Ramos (cell line): ENCODE measurements around the gene P2RY8.
"Not testable (repeated sequence)": the region's sequence is repeated elsewhere in the genome, so short reads cannot be mapped to it uniquely, and the experiment has no call there.

ENCODE experiments used
- in situ Hi-C: fragments of 300-500 bp; cut with MboI; formaldehyde crosslinking; loops from one replicate; pipeline ENCODE4 v1.14.3; 2022; ENCODE audit warnings: low sequenced_read_pairs; ENCODE audit not compliant: unreplicated experiment

Gene P2RY8

DNA sequence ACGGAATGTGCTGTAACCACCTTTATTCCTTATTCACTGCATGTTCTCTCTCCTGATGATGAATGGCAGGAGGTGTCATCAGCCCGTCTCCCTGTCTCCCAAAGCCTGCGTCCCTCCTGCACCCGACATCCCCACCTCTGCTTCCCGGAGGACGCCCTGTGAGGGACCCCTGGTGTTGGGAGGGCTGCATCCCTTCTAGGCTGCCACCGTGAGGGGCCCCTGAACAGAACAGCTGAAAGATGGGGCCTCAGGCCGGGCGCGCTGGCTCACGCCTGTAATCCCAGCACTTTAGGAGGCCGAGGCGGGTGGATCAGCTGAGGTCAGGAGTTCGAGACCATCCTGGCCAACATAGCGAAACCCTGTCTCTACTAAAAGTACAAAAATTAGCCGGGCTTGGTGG is 110.7 kb downstream of the P2RY8 start:
- in situ Hi-C loops, result not testable (repeated sequence)

DNA sequence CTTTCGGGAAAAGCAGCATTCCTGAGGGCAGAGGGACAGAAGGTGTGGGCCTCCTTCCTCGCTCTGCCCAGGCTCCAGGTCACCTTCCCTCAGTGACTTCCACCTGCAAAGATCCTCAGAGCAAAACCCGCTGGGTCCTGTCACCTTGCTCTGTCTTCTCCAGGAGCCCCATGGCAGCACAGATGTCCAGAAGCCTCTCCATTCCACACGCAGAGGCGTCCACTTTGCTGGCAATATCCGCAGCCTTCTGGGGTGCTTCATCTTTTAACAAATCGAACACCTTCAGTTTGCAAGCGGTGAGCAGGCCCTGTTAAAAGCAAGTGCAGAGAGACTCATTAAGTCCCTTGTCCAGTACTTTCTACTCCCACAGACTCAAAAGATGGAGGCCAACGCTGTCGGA is 111.6 kb downstream of the P2RY8 start:
- in situ Hi-C loops, result no loop called here

GRCh38 chrX:1424147-1424851 is 112.7 kb downstream of the P2RY8 start:
- in situ Hi-C loops, result no loop called here

DNA sequence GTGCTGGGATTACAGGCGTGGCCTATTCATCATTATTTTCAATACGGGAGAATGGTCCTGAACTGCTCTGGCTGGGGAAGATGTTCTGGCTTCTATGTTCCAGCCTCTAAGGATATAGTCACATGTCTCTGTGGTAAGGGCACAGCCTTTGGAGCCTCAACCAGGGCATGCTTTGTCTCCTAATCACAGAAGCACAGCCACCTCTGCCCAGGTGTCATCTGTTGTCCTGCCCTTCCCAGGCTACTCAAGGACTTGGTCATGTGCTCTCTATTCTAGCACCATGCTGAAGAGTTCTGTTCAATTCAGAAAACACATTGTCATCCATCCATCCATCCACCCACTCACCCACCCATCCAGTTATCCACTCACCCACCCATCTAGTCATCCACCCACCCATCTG is 113.8 kb downstream of the P2RY8 start:
- in situ Hi-C loops, result no loop called here

DNA sequence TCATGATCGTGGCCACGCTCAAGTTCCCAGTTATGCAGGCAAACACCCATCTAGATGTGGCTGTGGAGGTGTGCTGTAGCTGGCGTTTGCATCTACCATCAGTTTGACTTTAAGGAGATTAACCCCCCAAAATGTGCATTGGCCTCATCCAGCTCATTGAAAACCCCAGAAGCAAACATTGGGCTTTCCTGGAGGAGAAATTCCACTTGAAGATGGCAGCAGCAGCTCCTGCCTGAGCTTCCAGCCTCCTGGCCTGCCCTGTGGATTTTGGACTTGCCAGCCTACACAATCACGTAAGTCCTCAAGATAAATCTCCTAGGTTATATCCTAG is 114.9 kb downstream of the P2RY8 start:
- in situ Hi-C loops, result no loop called here

DNA sequence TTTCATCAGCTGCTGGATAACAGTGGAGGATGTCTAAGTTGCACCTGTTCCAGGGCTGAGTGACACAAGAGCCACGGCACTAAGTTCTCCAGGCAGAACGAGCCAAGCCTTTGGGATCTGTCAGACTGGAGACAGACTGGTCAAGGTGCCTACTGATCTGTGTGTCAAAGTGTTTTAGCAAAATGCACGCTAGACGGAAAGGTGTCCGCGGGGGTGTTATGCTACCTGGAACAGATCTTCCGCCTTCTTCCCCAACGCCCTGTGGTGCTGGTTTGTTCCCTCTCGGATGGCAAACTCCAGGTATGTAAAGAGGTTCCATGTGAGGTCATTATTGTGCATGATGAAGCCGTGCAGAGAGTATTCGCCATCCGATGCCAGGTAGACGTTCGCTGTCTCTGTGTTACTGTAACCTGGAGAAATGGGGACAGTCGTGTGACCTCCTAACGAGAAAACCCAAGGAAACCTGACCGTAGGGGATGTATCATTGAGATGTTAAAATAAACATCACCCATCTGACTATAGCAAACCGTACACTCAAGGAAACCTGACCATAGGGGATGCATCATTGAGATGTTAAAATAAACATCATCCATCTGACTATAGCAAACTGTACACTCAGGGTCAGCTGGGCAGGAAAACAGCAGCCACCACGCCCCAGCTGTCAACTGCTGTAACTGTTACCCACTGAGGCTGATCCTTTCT is 115.4 kb downstream of the P2RY8 start:
- in situ Hi-C loops, result no loop called here

- in situ Hi-C loops, result no loop called here
Observed at GRCh38 chrX:1420371-1420770, 116.6 kb downstream of the P2RY8 start.

GRCh38 chrX:1419545-1420355 is 117.2 kb downstream of the P2RY8 start:
- in situ Hi-C loops, result no loop called here

- in situ Hi-C loops, result no loop called here
Observed at GRCh38 chrX:1418901-1419544, 118.0 kb downstream of the P2RY8 start.

- in situ Hi-C loops, result no loop called here
Observed at GRCh38 chrX:1417921-1418771, 118.8 kb downstream of the P2RY8 start.

DNA sequence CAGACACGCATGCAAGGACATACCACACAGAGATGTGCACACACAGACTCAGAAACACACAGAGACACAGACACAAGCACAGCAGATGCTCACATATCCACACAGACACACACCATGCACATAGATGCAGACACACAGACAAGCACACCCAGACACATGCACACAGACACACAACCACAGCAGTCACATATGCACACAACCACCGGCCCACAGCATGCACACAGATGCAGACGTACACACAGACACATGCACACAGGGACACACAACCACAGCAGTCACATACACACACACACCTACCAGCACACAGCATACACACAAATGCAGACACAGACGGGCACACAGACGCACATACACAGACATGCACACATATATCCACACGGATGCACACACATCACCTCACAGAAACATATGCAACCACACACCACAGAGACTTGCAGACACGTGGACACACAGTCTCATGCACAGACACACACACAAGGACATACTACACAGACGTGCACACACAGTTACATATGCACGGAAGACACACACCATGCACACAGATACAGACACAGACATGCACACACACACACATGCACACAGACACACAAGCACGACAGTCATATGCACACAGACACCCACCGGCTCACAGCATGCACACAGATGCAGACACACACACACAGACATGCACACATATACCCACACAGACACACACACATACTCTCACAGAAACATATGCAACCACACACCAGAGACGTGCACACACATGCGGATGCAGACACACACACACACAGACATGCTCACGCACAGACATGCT is 119.8 kb downstream of the P2RY8 start:
- in situ Hi-C loops, result no loop called here

- in situ Hi-C loops, result no loop called here
Observed at GRCh38 chrX:1416327-1416784, 120.6 kb downstream of the P2RY8 start.
